ENCODE results near the gene NPM1.

The NPM1 gene

GRCh38 chr5:171357843-171358242 lies 29.8 kb upstream of the NPM1 start:
- TF ChIP-seq, protein P1, sequence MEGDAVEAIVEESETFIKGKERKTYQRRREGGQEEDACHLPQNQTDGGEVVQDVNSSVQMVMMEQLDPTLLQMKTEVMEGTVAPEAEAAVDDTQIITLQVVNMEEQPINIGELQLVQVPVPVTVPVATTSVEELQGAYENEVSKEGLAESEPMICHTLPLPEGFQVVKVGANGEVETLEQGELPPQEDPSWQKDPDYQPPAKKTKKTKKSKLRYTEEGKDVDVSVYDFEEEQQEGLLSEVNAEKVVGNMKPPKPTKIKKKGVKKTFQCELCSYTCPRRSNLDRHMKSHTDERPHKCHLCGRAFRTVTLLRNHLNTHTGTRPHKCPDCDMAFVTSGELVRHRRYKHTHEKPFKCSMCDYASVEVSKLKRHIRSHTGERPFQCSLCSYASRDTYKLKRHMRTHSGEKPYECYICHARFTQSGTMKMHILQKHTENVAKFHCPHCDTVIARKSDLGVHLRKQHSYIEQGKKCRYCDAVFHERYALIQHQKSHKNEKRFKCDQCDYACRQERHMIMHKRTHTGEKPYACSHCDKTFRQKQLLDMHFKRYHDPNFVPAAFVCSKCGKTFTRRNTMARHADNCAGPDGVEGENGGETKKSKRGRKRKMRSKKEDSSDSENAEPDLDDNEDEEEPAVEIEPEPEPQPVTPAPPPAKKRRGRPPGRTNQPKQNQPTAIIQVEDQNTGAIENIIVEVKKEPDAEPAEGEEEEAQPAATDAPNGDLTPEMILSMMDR (IDR thresholded peaks at IDR 0.05) = no peak

- TF ChIP-seq, protein P1 (IDR thresholded peaks at IDR 0.05) = no peak
Observed at GRCh38 chr5:171363846-171364245, 23.8 kb upstream of the NPM1 start.

- TF ChIP-seq, protein P1 (IDR thresholded peaks at IDR 0.05) = peak; percentile 19; the same call in 1 of the 2 replicates
Observed at GRCh38 chr5:171365351-171365750, 22.3 kb upstream of the NPM1 start.

GRCh38 chr5:171366645-171367044 lies 21.0 kb upstream of the NPM1 start:
- TF ChIP-seq, protein P1 (IDR thresholded peaks at IDR 0.05) = no peak

DNA sequence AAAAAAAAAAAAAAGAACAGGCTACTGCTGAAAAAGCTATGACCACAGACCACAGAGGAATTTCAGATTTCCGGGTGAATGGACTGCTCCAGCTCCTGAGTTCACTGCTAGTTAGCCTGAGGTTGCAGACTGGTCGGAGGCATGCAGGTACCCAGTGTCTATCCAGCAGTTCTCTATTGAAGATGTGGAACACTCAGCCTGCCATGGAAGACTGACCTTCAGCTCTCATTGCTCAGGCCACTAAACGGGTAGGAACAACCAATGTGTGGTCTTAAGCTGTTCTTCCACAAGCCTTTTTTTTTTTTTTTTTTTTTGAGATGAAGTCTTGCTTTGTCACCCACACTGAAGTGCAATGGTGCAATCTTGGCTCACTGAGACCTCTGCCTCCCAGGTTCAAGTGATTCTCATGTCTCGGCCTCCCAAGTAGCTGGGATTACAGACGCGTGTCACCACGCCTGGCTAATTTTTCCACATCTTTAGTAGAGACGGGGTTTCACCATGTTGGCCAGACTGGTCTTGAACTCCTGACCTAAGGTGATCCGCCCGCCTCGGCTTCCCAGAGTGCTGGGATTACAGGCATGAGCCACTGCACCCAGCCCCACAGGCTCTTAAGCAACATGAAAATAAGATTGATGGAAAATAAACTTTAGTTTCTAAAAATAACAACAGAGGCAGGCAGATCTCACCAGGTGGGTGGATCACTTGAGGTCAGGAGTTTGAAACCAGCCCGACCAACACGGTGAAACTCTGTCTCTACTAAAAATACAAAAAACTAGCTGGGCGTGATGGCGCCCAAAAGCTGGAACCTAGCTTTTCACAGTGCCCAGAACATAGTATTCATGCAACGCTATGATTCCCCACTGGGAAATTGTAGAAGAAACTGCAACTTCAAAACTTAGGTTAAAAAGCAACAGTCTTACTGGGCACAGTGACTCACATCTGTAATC lies 20.0 kb upstream of the NPM1 start:
- TF ChIP-seq, protein P1 (IDR thresholded peaks at IDR 0.05) = no peak

GRCh38 chr5:171369056-171369455 lies 18.6 kb upstream of the NPM1 start:
- TF ChIP-seq, protein P1 (IDR thresholded peaks at IDR 0.05) = no peak

- TF ChIP-seq, protein P1 (IDR thresholded peaks at IDR 0.05) = no peak
Observed at GRCh38 chr5:171369898-171370297, 17.8 kb upstream of the NPM1 start.

Data from LNCAP (cell line).